NT2/D1 (cell line): ENCODE data around the gene CD93.

Source experiments
- YY1 ChIP-seq: IDR thresholded peaks from 2 replicates; pipeline ENCODE4 v1.6.1; 2011; ENCODE audit not compliant: insufficient read length, insufficient read depth
- ZNF274 ChIP-seq: IDR thresholded peaks from 2 replicates; pipeline ENCODE4 v1.6.1; 2011; ENCODE audit warnings: mild to moderate bottlenecking, low read depth, low read length

DNA sequence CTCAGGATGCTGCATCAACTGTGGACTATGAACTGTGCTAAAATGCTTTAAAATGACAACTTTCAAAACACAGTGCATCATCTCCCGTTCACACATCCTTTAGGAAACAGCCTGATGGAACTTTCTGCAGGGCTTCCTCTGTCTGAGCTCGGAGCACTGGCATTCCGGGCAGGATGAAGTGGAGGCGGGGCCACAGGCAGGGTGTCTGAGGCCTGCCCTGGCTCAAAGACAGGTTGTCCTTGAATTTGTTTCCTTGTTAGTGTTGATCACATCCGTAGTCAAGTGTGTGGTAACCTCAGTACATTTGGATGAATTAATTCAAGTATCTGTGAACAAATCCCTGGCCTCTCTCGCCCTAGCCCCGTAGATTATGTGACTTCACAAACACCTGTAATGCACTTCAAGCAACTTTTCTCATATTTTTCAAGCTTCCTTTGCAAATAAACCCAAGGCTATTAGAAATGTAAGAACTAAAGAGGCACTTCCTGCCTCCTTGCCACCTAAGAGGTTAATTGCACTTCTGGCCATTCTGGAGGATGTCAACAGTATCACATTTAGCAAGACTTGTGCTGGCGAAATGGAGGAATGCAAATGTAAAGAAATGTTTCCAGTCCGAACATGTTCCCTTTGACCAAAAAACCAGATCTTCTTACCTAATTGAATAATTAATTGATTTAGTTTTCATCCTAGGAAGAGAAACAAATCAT lies 3.1 kb downstream of the CD93 start:
- no peak for TF ChIP-seq ZNF274
- TF ChIP-seq YY1 = no peak
